ENCODE results near the gene ACAD10. TPM values are rescaled to one million over a fixed set of nuclear protein-coding genes. Genes with fewer than 3 reads are reported as not detected.

The ACAD10 gene
- polyA plus RNA-seq, 1 experiment, result 17.0 TPM

DNA sequence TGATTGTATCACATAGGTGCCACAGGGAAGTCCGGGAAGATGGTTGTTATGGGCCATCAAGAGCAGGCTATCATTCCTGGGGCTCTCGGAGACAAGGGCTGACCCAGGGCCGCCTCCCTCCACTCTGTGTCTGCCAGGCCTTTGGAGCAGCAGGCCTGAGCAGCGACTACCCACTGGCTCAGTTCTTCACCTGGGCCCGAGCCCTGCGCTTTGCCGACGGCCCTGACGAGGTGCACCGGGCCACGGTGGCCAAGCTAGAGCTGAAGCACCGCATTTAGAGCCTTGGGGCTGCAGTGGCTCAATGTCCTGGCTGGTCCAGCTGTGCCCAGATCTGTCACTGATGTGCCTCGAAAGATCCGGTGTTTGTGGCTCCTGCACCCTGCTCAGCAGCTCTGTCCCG, 70.3 kb downstream of the ACAD10 start:
- no peak for DNase-seq (ENCODE audit: low read depth, low spot score)
- Histone ChIP-seq H3K9me3 (ENCODE audit: control insufficient read depth, insufficient read depth, low read length) (no peaks in the 10 kb centered on the region), H3K27me3 (ENCODE audit: control insufficient read depth, insufficient read depth, low read length) (no peaks in the 10 kb centered on the region), H3K4me3 (ENCODE audit: low read depth, low read length) (no peak overlapping the region), H3K27ac (ENCODE audit: low read depth, low read length) (no peak overlapping the region)
- TF ChIP-seq, protein P1, sequence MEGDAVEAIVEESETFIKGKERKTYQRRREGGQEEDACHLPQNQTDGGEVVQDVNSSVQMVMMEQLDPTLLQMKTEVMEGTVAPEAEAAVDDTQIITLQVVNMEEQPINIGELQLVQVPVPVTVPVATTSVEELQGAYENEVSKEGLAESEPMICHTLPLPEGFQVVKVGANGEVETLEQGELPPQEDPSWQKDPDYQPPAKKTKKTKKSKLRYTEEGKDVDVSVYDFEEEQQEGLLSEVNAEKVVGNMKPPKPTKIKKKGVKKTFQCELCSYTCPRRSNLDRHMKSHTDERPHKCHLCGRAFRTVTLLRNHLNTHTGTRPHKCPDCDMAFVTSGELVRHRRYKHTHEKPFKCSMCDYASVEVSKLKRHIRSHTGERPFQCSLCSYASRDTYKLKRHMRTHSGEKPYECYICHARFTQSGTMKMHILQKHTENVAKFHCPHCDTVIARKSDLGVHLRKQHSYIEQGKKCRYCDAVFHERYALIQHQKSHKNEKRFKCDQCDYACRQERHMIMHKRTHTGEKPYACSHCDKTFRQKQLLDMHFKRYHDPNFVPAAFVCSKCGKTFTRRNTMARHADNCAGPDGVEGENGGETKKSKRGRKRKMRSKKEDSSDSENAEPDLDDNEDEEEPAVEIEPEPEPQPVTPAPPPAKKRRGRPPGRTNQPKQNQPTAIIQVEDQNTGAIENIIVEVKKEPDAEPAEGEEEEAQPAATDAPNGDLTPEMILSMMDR (IDR thresholded peaks at IDR 0.05; ENCODE audit: low read depth, low read length), result no peak
- POLR2A ChIA-PET, result no interaction called here
- CTCF ChIA-PET, result interaction anchor here (2.5 kb wide), 1 partner anchor 57 kb away, joined by 16 read pairs; no protein-coding TSS in a partner anchor

DNA sequence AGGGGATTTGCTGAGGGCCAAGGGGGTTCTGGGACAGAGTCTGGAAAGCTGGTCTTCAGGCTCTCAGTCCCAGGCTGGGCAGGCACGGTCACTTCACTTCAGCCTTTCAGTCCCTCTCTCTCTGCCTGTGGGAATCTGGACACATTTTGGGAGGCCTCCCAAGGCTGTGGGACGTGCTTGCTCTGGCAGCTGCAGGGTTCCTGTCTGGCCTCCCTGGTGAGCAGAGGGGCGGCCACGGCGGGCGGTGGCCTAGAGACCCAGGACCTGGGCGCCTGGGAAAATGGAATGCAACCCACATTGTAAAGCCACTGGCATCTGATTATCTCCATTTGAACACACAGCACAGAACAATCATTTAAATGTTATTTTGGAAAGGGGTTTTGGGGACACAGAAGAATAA, 70.8 kb downstream of the ACAD10 start:
- no peaks in the 10 kb centered on the region for H3K9me3 ChIP-seq (ENCODE audit: control insufficient read depth, insufficient read depth, low read length)
- no peak overlapping the region for H3K4me3 ChIP-seq (ENCODE audit: low read depth, low read length)
- ChIA-PET CTCF (interaction anchor here (2.5 kb wide), 1 partner anchor 56 kb away, joined by 16 read pairs; no protein-coding TSS in a partner anchor), POLR2A (interaction anchor here (1.8 kb wide), 1 partner anchor 10 kb away, joined by 9 read pairs; the partner anchor contains the start of gene ALDH2)
- no peaks in the 10 kb centered on the region for H3K27me3 ChIP-seq (ENCODE audit: control insufficient read depth, insufficient read depth, low read length)
- DNase-seq (ENCODE audit: low read depth, low spot score), result no peak
- TF ChIP-seq, protein P1 (IDR thresholded peaks at IDR 0.05; ENCODE audit: low read depth, low read length), result no peak
- no peak overlapping the region for H3K27ac ChIP-seq (ENCODE audit: low read depth, low read length)

DNA sequence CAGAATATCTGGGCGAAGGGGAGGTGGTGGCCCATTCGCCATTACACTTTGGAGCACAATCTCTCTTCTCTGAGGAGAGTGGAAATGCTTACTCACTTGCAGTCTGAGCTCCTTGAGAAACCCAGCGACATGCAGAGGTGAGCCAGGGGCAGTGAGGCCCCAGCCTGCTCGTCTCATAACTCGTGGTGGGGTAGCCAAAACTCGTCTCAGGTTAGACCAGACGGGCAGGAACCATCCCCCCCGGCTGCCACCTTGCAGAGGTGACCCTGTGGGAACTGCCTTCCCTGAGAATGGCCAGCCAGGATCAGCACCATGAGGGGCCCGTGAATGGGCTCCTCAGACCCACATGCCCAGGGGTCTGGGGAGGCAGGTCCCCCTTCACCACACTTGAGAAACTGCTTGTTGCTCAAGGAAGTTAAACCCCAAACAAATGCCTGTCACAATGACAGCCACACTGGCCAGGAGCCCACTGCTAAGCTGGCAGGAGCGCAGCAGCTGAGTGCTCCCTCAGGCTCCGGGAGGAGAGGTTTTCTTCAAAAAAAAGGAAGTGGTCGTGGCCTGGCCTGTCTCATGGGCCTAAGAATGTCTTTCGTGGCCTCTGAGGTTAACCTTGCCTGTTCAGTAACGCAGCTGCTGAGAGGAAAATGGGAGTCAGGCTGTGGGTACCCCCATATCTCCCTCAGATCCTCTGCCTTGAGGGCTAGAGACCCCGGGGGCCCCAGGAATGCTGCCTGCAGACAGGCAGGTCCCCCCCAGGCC, 71.7 kb downstream of the ACAD10 start:
- TF ChIP-seq, protein P1 (IDR thresholded peaks at IDR 0.05; ENCODE audit: low read depth, low read length), result no peak
- ChIA-PET CTCF (interaction anchor here (2.5 kb wide), 1 partner anchor 55 kb away, joined by 16 read pairs; no protein-coding TSS in a partner anchor), POLR2A (interaction anchor here (1.0 to 1.8 kb wide), 2 partner anchors 9 to 17 kb away, joined by 5 to 9 read pairs; partner anchors contain the start of gene ALDH2)
- Histone ChIP-seq H3K9me3 (ENCODE audit: control insufficient read depth, insufficient read depth, low read length) (no peaks in the 10 kb centered on the region), H3K4me3 (ENCODE audit: low read depth, low read length) (no peak overlapping the region), H3K27me3 (ENCODE audit: control insufficient read depth, insufficient read depth, low read length) (no peaks in the 10 kb centered on the region), H3K27ac (ENCODE audit: low read depth, low read length) (peak overlapping the region; percentile 21)
- DNase-seq (ENCODE audit: low read depth, low spot score), result no peak

DNA sequence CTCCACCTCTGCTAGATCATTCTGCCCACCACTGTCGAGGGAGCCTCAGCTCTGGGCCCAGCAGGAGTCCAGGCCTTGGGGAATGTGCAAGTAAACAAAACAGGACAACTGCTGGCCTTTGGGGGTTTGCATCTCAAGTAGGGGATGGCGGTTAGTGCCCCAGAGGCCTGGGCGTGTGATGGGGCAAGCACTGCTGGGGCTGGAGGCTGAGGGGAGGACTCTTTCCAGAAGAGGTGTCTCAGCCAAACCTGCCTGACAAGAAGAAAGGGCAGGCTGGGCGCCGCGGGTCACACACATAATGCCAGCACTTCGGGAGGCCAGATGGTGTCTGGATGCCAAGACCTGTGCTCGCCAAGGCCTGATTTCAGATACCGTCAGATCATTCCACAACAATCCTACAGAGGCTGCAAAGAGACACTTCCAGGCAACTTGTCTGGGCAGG, 72.3 kb downstream of the ACAD10 start:
- ChIA-PET CTCF (interaction anchor here (2.5 kb wide), 1 partner anchor 55 kb away, joined by 16 read pairs; no protein-coding TSS in a partner anchor), POLR2A (interaction anchor here (1.0 to 1.8 kb wide), 2 partner anchors 9 to 17 kb away, joined by 5 to 9 read pairs; partner anchors contain the start of gene ALDH2)
- TF ChIP-seq, protein P1 (IDR thresholded peaks at IDR 0.05; ENCODE audit: low read depth, low read length), result no peak
- no peak overlapping the region for H3K4me3 ChIP-seq (ENCODE audit: low read depth, low read length)
- H3K27ac ChIP-seq (ENCODE audit: low read depth, low read length), result peak overlapping the region; percentile 21
- no peaks in the 10 kb centered on the region for H3K27me3 ChIP-seq (ENCODE audit: control insufficient read depth, insufficient read depth, low read length)
- no peak for DNase-seq (ENCODE audit: low read depth, low spot score)
- no peaks in the 10 kb centered on the region for H3K9me3 ChIP-seq (ENCODE audit: control insufficient read depth, insufficient read depth, low read length)

DNA sequence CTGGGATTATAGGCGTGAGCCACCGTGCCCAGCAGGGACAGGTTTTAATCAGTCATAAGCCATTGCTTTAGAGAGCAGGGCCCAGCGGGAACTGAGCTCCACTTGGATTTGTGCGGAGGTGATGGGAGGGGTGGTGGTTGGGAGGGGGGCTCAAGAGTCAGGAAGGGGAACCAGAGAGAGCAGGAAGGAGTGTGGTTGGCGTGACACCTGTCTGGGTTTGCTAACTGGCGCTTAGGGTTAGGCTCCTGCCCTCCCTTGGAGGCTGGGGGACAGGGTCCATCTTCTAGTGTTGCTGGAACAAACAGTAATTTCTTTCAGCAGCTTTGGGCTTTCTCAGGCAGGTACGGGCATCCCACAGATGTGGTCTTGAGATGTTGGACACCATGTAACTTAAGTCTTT, 73.4 kb downstream of the ACAD10 start:
- Histone ChIP-seq H3K27me3 (ENCODE audit: control insufficient read depth, insufficient read depth, low read length) (no peaks in the 10 kb centered on the region), H3K4me3 (ENCODE audit: low read depth, low read length) (no peak overlapping the region), H3K9me3 (ENCODE audit: control insufficient read depth, insufficient read depth, low read length) (no peaks in the 10 kb centered on the region), H3K27ac (ENCODE audit: low read depth, low read length) (no peak overlapping the region)
- TF ChIP-seq, protein P1 (IDR thresholded peaks at IDR 0.05; ENCODE audit: low read depth, low read length), result no peak
- CTCF ChIA-PET, result interaction anchor here (2.6 kb wide), 1 partner anchor 54 kb away, joined by 13 read pairs; no protein-coding TSS in a partner anchor
- POLR2A ChIA-PET, result no interaction called here
- no peak for DNase-seq (ENCODE audit: low read depth, low spot score)

Measured in AG04450 (cell line).